GM12878 (cell line): Measurements from ENCODE around the gene SCAF8. TPM values are rescaled to one million over a fixed set of nuclear protein-coding genes. Genes with fewer than 3 reads are reported as not detected.
A peak's percentile ranks its signal among the peaks of the same experiment; 100 is the strongest.

Source experiments
- ASH2L ChIP-seq: fragments of 300-600, 200-600 bp; sonication (generic); IDR thresholded peaks from 2 replicates; pipeline ENCODE4 v1.6.1; 2017; ENCODE audit warnings: low read depth, mild to moderate bottlenecking, borderline replicate concordance
- BMI1 ChIP-seq: fragments of 450-650 bp; IDR thresholded peaks from 2 replicates; pipeline ENCODE4 v1.6.1; 2016; ENCODE audit warnings: mild to moderate bottlenecking, moderate library complexity, borderline replicate concordance
- CBFB ChIP-seq: IDR thresholded peaks from 2 replicates; pipeline ENCODE4 v1.6.1; 2016; ENCODE audit warnings: antibody characterized with exemption, low read depth
- CBX3 ChIP-seq: fragments of 200-600 bp; sonication (generic); IDR thresholded peaks from 2 replicates; pipeline ENCODE4 v1.6.1; 2016; ENCODE audit warnings: low read depth, borderline replicate concordance
- CEBPB ChIP-seq, 2 experiments: fragments of 150-350 bp in 1 of 2; IDR thresholded peaks; 2 replicates each; pipeline ENCODE4 v1.6.1; 2012 to 2014; ENCODE audit warnings: low read depth in 2 of 2, low read length in 2 of 2, borderline replicate concordance in 1 of 2, inconsistent platforms in 1 of 2
- CHD2 ChIP-seq: IDR thresholded peaks from 2 replicates; pipeline ENCODE4 v1.6.1; 2011; ENCODE audit warnings: low read depth, low read length, improper control_type of control experiment, borderline replicate concordance
- CUX1 ChIP-seq: IDR thresholded peaks from 2 replicates; pipeline ENCODE4 v1.6.1; 2012; ENCODE audit warnings: improper control_type of control experiment, low read depth, low read length; ENCODE audit not compliant: insufficient replicate concordance
- EZH2 ChIP-seq: IDR thresholded peaks from 2 replicates; pipeline ENCODE4 v1.6.1; 2012; ENCODE audit warnings: low read depth, mild to moderate bottlenecking, control low read depth, inconsistent platforms, low read length, borderline replicate concordance; ENCODE audit not compliant: control insufficient read depth
- FOXK2 ChIP-seq: fragments of 450-650 bp; IDR thresholded peaks from 2 replicates; pipeline ENCODE4 v1.6.1; 2017; ENCODE audit warnings: mild to moderate bottlenecking, moderate library complexity
- GABPA ChIP-seq: IDR thresholded peaks from 2 replicates; pipeline ENCODE4 v1.6.1; 2014; ENCODE audit warnings: antibody characterized with exemption, low read depth, mild to moderate bottlenecking, inconsistent platforms
- HCFC1 ChIP-seq: fragments of 150-350 bp; IDR thresholded peaks from 2 replicates; pipeline ENCODE4 v1.6.1; 2014; ENCODE audit warnings: low read length
- IKZF2 ChIP-seq, 2 experiments: fragments of 450-650 bp; IDR thresholded peaks; 2 replicates each; pipeline ENCODE4 v1.6.1; 2017; ENCODE audit warnings: mild to moderate bottlenecking in 2 of 2, moderate library complexity in 2 of 2
- KLF5 ChIP-seq: fragments of 450-650 bp; IDR thresholded peaks from 2 replicates; pipeline ENCODE4 v1.6.1; 2014; ENCODE audit warnings: mild to moderate bottlenecking; ENCODE audit not compliant: partially characterized antibody
- MEF2B ChIP-seq: fragments of 450-650 bp; IDR thresholded peaks from 2 replicates; pipeline ENCODE4 v1.6.1; 2018; ENCODE audit warnings: mild to moderate bottlenecking, moderate library complexity; ENCODE audit not compliant: partially characterized antibody, poor library complexity, severe bottlenecking
- MTA3 ChIP-seq: IDR thresholded peaks from 2 replicates; pipeline ENCODE4 v1.6.1; 2012; ENCODE audit warnings: low read length, inconsistent platforms, borderline replicate concordance
- MYB ChIP-seq: fragments of 150-350 bp; IDR thresholded peaks from 2 replicates; pipeline ENCODE4 v1.6.1; 2014; ENCODE audit warnings: mild to moderate bottlenecking, low read depth, low read length, borderline replicate concordance
- NRF1 ChIP-seq: conservative IDR thresholded peaks from 2 replicates; pipeline ENCODE4 v1.6.1; 2011; ENCODE audit warnings: mild to moderate bottlenecking, low read depth, low read length, improper control_type of control experiment
- RELA ChIP-seq: fragments of 450-650 bp; IDR thresholded peaks from 2 replicates; pipeline ENCODE4 v1.8.0; 2014; ENCODE audit warnings: borderline replicate concordance; ENCODE audit not compliant: partially characterized antibody
- RUNX3 ChIP-seq: IDR thresholded peaks from 2 replicates; pipeline ENCODE4 v1.6.1; 2012; ENCODE audit warnings: low read length, inconsistent platforms
- SIX5 ChIP-seq: IDR thresholded peaks from 2 replicates; pipeline ENCODE4 v1.6.1; 2011; ENCODE audit warnings: mild to moderate bottlenecking, low read depth, low read length, moderate library complexity; ENCODE audit not compliant: severe bottlenecking
- TCF7 ChIP-seq: IDR thresholded peaks from 2 replicates; pipeline ENCODE4 v1.6.1; 2014; ENCODE audit warnings: antibody characterized with exemption, borderline replicate concordance
- ZSCAN29 ChIP-seq: fragments of 450-650 bp; IDR thresholded peaks from 2 replicates; pipeline ENCODE4 v1.6.1; 2017; ENCODE audit warnings: mild to moderate bottlenecking, moderate library complexity
- polyA plus RNA-seq, 11 experiments: library from polyadenylated mRNA; depleted of rRNA in 4 of 11; unstranded in 6 of 11; stranded (reverse) in 5 of 11; fragments of >200 nt; fragmentation: Nextera tagmentation in 4 of 11; fragmentation: Illumina TruSeq in 1 of 11; extraction: Ambion mirVana in 4 of 11; extraction: Trizol in 1 of 11; gene quantifications; 1 replicate in 1 of 11; 2 replicates in 10 of 11; pipeline versions ENCODE4 v1.2.1 to v1.2.3, GENCODE V29; 2011 to 2016; ENCODE audit warnings: inconsistent platforms in 2 of 11, missing spikeins in 2 of 11, low read depth in 1 of 11
- total RNA-seq, 4 experiments: library from RNA; depleted of rRNA in 3 of 4; stranded (reverse); fragments of >200 nt in 3 of 4; fragmentation: Illumina TruSeq in 1 of 4; extraction: Trizol in 1 of 4; gene quantifications; 2 replicates each; pipeline versions ENCODE4 v1.2.1 to v1.2.3, GENCODE V29; 2013 to 2021
- TF ChIP-seq, protein P1 (sequence below): fragments of 450-650 bp; IDR thresholded peaks from 2 replicates; pipeline ENCODE4 v1.6.1; 2014; ENCODE audit warnings: mild to moderate bottlenecking
- TF ChIP-seq, protein P2 (sequence below): fragments of 450-650 bp; IDR thresholded peaks from 2 replicates; pipeline ENCODE4 v1.6.1; 2017; ENCODE audit warnings: mild to moderate bottlenecking, low read depth, inconsistent platforms; ENCODE audit not compliant: poor library complexity, severe bottlenecking

SCAF8 gene
- total and polyA plus RNA-seq, 10 of the 15 experiments (the other 5 are each of a cell fraction or from before 2014, with no cell fraction given) = 8.1 to 28.8 (median 15.9) TPM

DNA sequence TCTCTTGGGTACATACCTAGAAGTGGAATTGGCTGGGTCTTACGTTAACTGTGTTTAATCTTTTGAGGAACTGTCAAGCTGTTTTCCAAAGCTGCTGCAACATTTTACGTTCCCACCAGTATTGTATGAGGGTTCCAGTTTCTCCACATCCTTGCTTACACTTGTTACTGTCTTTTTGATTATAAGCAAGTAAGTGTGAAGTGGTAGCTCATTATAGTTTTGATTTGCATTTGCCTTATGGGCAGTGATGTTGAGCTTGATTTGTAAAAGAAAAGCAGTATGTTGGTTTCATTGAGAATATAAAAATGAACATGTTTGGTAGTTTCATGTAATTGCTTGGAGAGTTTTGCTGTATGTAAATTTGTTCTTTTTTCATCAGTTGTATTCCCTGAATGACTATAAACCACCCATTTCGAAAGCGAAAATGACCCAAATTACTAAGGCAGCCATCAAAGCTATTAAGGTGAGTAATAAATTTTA, 40.4 kb downstream of the SCAF8 start (continued):
- TF ChIP-seq MTA3 (peak; percentile 77; the same call in 1 of the 2 replicates), MEF2B (peak; percentile 73), TCF7 (peak; percentile 63; the same call in 1 of the 2 replicates), CBX3 (no peak), BMI1 (0 out of 2 replicates have a peak, but pooled peaks have one; percentile 54), GABPA (peak; percentile 68), CBFB (no peak), MYB (no peak), CHD2 (no peak), SIX5 (no peak), IKZF2 (IDR thresholded peaks at IDR 0.05) (peak; percentile 47 to 56; a peak in 2 of 4 replicates), RELA (no peak), FOXK2 (no peak), HCFC1 (no peak), RUNX3 (peak; percentile 84), ASH2L (peak; percentile 76; the same call in 1 of the 2 replicates), NRF1 (no peak), KLF5 (no peak), ZSCAN29 (no peak), EZH2 (no peak), CEBPB (IDR thresholded peaks at IDR 0.05; ENCODE audit: borderline replicate concordance in 1 of 2, low read depth in 2 of 2, low read length in 2 of 2) (peak in 1 of 2 experiments; percentile 49; a peak in 1 of 4 replicates), CUX1 (no peak)
- TF ChIP-seq, protein P1, sequence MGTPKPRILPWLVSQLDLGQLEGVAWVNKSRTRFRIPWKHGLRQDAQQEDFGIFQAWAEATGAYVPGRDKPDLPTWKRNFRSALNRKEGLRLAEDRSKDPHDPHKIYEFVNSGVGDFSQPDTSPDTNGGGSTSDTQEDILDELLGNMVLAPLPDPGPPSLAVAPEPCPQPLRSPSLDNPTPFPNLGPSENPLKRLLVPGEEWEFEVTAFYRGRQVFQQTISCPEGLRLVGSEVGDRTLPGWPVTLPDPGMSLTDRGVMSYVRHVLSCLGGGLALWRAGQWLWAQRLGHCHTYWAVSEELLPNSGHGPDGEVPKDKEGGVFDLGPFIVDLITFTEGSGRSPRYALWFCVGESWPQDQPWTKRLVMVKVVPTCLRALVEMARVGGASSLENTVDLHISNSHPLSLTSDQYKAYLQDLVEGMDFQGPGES = no peak
- TF ChIP-seq, protein P2, sequence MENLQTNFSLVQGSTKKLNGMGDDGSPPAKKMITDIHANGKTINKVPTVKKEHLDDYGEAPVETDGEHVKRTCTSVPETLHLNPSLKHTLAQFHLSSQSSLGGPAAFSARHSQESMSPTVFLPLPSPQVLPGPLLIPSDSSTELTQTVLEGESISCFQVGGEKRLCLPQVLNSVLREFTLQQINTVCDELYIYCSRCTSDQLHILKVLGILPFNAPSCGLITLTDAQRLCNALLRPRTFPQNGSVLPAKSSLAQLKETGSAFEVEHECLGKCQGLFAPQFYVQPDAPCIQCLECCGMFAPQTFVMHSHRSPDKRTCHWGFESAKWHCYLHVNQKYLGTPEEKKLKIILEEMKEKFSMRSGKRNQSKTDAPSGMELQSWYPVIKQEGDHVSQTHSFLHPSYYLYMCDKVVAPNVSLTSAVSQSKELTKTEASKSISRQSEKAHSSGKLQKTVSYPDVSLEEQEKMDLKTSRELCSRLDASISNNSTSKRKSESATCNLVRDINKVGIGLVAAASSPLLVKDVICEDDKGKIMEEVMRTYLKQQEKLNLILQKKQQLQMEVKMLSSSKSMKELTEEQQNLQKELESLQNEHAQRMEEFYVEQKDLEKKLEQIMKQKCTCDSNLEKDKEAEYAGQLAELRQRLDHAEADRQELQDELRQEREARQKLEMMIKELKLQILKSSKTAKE = peak; percentile 53
